NB4 (cell line): ENCODE results near the gene CLASP2.

ENCODE experiments used
- DNase-seq: peaks from one replicate; pipeline ENCODE4 v3.0.0; 2010; ENCODE audit warnings: low read depth
- H3K4me3 ChIP-seq: one replicate; pipeline ENCODE4 v1.5.1; 2011; ENCODE audit warnings: mild to moderate bottlenecking, low read depth, low read length, moderate library complexity
- CTCF ChIP-seq: IDR thresholded peaks from one replicate; pipeline ENCODE4 v1.5.1; 2012; ENCODE audit warnings: low read depth, low read length
- MAX ChIP-seq: IDR thresholded peaks from 2 replicates; pipeline ENCODE4 v1.6.1; 2011; ENCODE audit warnings: low read depth, low read length
- MYC ChIP-seq: IDR thresholded peaks from 2 replicates; pipeline ENCODE4 v1.6.1; 2011; ENCODE audit warnings: low read depth, low read length
- POLR2A ChIP-seq: IDR thresholded peaks from 2 replicates; pipeline ENCODE4 v1.6.1; 2011; ENCODE audit warnings: mild to moderate bottlenecking; ENCODE audit not compliant: insufficient read length; ENCODE audit errors: extremely low read depth

CLASP2 gene

GRCh38 chr3:33663042-33663441, 55.0 kb downstream of the CLASP2 start:
- no peak for DNase-seq
- no peak overlapping the region for H3K4me3 ChIP-seq
- TF ChIP-seq POLR2A (no peak), MYC (no peak), CTCF (no peak), MAX (no peak)

- TF ChIP-seq POLR2A (no peak), MAX (no peak), MYC (no peak), CTCF (no peak)
- no peak for DNase-seq
- H3K4me3 ChIP-seq = no peak overlapping the region
These were observed 58.1 kb downstream of the CLASP2 start for GRCh38 chr3:33659856-33660434.

DNA sequence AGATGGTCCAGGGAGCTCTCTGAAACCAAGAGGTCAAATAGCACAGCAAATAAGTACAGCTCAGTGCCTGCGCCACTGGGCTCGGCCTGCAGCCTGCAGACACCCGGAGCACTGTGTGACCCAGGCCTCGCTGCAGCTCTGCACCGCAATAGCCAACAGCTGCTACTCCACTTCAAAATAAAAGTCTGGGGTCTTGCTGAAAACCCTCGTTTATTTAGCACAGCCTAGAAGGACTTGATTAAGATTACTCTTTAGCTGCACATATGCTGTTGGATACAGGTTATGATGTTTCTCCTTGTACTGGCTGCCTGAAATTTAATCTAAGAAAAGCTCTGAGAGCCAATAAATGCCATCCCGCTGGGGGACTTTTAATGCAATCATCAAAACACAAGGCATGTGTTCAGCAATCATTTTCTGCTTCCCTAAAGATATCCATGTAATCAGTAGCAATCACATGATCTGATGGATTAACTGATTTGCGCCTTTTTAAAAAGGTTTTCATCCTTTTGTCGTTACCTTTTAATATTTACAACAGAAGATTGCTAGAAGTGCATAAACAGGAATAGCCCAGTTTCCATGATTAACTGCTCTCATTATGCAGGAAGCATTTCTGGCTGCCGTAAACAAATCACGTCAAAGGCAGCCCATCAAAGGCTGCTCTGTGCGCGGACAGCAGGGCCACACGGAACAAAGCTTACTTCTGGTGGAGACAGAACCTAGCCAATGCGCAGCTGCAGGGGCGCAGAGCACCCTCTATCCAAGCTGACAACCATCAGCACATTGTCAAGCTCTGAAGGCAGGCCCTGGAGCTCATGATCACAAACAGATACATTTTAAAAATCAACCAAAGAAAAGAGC, 58.8 kb downstream of the CLASP2 start:
- no peak for TF ChIP-seq CTCF
- peak; percentile 40; the same call in 1 of the 2 replicates for TF ChIP-seq MYC
- TF ChIP-seq MAX = no peak
- TF ChIP-seq POLR2A = no peak
- DNase-seq = peak; percentile 76
- peak overlapping the region; percentile 52 for H3K4me3 ChIP-seq

DNA sequence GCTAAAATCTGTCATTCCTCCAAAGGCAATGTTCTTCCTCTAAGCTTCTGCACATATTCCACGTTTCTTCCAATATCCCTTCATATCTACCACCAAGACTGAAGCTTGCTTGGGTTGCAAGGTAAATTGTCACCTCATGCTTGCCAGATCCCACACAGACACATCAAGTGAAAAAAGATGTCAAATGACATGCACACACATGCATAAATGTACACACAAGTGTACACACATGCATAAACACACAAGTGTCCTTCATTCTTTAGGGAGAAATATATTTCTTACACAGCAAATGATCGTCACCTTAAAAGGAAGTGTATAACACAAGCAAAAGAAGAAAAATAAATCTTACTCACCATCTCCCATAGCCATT, 59.4 kb downstream of the CLASP2 start:
- peak overlapping the region; percentile 52 for H3K4me3 ChIP-seq
- DNase-seq = no peak
- TF ChIP-seq MYC = no peak
- TF ChIP-seq POLR2A = no peak
- TF ChIP-seq MAX = no peak
- TF ChIP-seq CTCF = no peak

DNA sequence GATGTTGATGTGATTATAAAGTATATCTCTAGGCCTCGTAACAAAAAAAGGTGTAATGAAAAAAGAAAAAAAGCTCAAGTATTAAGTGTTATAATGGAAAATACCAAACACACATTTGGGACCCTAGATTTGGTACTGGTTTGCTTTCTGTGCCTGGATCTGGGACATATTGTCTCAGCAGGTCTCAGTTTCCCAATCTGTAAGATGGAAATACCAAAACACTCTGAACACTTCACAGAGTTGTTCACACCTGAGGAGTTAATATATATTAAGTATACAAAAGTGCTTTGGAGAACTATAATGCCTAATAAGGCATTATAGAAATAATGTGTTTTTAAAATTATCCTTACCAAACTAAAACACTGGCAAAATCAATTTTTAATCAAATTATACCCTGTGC, 60.0 kb downstream of the CLASP2 start:
- no peak overlapping the region for H3K4me3 ChIP-seq
- no peak for DNase-seq
- TF ChIP-seq CTCF (no peak), POLR2A (no peak)
